Fibroblast of gingiva (primary cell): ENCODE data around the gene PRKN.

Experiments used
- DNase-seq: peaks from one replicate; pipeline ENCODE4 v3.0.0-alpha.2; 2011; ENCODE audit warnings: low read depth

PRKN gene

DNA sequence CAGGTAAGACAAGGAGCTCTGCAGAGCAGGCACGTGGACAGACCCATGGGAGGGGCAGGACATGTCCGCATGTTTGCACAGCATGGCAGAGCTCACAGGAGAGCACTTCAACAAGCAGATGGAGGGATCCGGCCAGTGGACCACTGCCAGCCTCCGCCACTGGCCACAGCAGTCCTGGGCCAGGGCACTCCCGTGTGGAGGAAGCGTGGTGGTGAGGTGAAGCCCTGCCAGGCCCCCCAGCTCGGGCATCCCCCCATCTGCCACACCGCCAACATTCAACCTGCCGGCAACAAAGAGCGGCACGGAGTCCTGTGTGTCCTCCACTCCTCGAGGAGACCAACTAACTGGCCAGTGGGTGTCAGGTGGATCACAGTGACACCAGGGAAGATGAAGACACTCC, 1349.5 kb downstream of the PRKN start:
- DNase-seq = no peak

DNA sequence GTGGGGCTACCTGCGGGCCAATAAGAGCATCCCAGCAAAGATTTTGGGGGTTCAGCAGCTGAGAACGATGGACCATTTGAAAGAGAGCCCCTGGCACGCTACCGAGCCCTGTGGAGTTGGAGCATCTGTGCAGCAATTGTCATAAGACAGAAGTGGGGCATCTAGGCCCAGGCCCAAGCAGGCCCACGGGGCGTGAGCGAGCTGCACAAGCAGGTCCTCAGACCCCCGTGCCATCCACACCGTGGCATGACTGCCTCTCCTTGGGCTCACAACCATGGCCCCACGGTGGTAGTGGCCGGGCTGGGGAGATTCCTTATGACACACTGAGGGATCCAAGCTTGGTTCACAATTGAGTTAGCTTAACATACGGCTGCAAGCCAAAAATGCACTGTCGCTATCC, 1350.5 kb downstream of the PRKN start:
- no peak for DNase-seq

DNA sequence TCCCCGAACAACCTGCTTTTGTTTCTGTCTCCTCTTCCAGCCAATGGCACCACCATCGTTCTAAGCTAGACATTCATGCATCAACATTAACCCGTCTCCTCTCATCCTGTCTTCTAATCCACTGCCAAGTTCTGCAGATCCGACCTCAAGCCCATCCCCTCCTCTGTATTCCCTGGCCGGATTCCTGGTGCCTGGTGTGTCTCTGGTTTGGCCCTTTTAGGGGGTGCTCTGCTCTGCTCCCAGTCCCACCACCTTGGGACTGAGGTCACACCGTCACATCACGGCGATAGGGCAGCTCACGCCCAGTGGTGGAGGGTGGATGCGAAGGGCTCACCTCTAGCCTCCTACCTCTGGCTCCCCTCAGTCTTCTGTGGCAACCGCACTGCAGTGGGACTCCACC, 1351.2 kb downstream of the PRKN start:
- no peak for DNase-seq

DNA sequence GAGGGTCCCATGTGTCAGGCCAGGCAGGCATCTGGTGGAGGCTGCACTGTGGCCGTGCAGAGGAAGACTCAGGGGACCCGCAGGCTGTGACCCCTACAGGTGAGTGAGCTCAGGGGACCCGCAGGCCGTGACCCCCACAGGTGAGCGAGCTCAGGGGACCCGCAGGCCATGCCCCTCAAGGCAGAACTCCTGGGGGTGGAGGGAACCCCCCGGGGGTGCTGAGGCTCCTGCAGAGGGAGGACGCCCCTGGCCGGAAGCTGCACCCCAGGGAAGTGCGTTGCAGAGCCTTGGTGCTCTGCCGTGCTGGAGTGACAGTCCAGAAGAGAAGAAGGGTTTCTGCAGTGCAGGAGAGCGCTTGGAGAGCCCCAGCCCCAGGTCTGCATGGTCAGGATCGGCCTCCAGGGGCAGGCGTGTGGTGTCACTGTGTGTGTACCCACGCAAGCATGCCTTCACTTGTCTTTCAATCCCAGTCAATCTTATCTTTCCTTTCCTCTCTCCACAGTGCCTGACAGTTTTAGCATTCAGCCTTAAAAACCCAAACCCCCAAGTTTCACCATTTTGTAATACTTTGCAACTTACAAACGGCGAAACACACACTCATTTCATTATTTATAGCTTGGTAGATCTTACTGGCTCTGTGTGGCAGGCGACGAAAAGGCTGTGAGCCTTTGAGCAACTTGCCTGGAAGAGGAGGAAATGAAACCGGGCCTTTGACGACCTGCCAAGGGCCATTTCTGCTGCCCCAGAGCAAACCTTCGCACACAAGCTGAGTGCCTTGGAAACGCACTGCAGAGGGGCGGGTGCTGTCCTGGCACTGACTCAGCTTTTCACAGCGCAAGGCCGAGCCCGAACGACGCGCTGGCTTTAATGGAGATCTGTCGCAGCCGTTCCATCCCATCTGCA, 1352.3 kb downstream of the PRKN start:
- no peak for DNase-seq

DNA sequence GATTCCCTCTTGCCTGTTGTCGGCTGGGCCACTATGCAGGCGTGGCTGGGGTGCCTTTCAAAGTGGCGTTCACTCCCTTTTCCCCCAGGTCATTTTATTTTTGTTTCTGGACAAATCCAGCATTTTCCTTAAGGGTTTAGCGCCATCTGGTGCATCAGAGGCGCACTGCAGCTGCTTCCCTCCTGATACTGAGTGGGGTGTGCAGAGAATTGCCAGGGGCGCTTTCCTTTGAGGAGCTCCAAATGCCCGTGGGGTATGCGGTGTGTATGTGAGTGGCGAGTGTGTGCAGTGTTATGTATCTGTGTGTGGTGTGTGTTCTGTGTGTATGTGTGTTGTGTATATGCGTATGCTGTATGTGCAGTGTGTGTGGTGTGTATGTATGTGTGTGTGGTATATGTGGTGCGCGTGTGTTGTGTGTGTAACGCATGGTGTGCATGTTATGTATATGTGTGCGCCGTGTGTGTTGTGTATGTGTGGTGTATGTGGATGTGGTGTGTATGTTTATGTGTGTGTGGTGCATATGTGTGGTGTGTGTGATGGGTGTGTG, 1353.6 kb downstream of the PRKN start:
- DNase-seq = peak; percentile 37

DNA sequence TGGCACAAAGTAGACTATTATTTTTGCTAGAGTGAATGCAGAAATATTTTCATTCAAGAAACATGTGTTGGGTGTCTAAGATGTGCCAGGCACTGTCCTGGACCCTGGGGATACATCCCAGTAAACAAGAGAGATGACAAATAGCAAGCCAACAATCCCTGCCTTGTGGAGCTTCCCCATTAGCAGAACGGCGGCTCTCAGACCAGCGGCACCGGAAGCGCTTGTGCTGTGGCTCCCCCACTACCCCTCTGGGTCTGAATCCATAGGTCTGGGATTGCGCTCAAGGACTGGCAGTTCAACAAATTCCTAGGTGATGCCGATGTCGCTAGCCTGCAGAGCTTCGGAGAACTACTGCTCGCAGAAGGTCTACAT, 1355.2 kb downstream of the PRKN start:
- no peak for DNase-seq

DNA sequence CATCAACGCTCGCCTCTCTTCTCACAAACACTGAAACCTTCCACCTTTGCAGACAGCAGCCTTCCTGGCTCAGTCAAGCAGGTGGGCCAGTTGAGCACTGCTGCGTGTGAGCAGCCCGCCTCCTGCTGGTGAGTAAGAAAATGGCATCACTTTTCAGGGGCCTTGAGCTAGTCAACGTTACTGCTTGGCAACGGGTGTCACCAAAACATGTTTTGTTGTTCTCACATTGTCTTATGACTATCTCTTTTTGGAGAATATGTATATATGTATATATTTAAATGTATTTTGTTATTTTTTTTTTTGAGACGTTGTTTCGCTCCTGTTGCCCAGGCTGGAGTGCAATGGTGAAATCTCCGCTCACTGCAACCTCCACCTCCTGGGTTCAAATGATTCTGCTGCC, 1356.7 kb downstream of the PRKN start:
- DNase-seq = peak; percentile 70

DNA sequence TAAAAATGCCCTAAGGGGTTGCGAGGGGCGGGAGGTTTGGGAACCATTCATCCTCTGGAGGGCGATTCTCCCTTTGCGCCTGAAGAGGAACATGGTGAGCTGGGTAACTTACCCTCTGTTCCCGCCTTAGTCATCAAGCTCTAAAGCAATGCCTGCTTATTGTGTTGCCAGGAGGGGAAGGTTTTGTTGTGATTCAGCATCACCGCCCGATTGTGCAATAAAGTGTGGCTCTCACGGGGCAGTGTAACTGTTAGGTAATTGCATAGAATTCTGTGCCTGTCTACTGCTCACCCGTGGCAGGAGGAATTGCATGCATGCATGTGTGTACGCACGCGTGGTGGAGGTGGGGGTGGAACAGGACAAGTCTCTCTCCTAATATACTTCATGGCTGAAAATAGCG, 1358.2 kb downstream of the PRKN start:
- peak; percentile 93 for DNase-seq

DNA sequence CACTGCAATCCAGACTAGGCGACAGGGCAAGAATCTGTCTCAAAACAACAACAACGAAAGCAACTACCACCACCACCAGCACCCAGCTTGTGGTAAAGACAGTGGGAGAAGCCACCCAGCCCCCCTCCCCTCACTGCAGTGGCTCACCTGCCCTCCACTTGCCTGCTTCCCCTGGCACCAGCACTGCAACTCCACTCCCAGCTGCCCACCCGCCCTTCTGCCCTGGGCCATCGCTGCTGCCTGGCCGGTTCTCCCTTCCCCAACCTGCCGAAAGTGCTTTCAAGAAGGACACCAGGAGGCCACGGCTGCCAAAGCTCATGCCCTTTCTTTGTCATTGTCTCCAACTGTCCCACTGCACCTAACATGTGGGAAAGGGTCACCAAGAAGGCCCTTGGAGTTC, 1359.1 kb downstream of the PRKN start:
- no peak for DNase-seq

DNA sequence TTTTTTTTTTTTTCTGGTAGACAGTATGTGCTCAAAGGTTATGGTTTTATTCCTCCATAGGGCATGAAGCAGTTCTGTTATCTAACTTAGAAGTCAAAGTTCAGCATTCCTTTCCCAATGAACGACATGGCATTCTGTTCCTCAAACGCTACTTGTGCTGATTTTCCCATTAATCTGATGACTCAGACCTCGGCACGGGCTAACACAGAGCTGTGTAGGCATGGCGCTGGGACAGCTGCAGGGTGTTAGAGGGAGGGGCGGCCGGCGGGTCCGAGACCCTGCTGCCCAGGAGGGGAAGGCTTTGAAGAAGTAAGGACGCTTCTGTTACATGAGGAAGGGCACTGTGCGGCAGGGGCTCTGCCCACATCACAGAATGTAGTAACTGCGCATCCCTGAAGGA, 1360.1 kb downstream of the PRKN start:
- no peak for DNase-seq

DNA sequence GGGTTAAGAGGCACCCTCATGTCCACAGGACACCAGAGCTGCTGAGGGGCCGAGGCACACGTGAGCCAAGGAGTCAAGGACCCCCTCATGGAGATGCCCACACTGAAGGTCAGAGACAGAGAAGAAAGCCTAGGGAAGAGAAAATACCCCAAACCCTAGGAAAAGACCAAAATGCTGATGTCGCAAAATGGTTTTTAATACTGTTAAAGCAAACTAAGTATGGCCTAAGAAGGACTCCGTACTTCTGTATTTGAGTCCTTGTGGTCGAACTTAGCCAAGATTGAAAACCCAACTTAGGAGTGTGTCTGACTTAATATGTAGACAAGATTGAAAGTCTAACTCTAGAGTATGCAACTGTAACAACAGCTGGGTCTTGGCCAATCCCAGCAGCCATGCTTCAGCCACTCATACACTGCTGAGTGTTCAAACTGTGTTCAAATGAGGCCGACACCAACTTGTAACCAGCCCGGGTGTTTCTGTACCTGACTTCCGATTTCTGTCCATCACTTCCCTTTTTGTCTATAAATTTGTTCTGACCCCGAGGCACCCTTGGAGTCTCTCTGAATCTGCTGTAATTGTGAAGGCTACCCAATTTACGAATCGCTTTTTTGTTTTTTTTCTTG, 1361.2 kb downstream of the PRKN start:
- DNase-seq = no peak

DNA sequence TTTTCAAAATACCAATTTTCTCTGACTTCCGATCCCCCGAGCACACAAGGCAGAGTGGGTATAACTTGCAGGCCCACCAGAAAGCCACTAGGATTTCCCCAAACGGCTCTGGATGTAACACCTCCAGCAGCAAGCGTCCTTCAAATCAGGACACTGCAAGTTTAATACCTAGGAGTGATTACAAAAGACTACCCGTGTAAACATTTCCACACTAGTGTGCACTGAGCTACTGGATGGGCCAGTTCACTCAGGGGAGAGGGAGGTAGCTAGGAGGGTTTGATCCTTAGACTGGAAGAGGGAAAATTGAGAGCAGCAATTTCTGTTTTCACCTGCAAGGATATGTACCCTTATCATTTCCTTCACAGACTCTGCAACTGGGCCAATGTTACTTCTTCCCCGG, 1361.9 kb downstream of the PRKN start:
- DNase-seq = no peak

DNA sequence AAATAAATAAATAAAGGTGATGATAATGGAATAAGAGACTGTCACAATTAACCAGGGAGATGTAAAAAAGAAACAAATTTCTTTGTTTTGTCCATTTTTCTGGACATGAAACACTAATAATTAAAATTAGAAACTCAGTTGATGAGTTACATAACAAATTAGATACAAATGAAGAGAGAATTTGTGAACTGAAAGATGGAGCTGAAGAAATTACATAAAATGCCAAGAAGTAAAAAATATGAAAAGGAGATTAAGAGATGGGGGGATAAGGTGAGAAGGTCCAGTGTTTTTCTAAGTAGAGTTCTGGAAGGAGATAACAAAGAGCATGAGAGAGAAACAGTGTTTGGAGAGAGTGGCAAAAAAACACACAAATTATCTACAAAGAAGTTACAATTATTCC, 1364.3 kb downstream of the PRKN start:
- DNase-seq = no peak

DNA sequence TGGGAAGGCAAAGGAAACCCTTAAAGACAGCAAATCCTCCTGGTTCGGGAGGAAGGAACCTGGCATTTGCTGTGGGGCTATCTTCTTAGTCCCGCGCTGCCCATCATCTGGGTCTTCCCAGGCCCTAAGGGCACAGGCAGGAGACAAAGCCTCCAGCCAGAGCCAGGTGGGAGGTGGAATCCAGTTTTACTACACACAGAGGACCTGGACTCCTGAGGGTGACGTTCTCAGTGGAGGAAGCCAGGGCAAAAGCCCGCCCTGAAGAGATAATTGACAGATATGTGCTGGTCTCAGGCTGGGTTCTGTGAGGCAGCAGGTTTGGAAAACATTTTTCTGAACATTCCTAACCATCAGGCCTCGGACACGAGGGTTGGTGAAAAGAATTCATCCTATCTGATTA, 1365.3 kb downstream of the PRKN start:
- no peak for DNase-seq

DNA sequence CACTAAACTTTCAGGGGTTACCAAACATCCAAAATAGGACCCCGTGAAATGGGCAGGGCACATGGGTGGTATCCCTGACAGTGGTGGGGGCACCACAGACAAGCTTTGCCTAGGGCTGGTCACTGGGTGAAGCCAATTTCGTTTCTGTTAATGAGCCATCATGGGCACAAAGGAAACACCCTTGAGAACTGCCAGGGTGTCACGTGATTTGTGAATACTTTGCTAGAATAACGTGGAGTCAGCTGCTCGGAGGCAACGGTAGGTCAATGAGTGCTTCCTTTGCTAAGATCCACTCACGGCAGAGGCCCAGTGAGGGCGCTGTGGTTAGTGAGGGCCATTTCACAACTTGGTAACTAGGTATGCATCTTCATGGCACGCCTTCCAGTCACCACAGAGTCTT, 1366.0 kb downstream of the PRKN start:
- no peak for DNase-seq

DNA sequence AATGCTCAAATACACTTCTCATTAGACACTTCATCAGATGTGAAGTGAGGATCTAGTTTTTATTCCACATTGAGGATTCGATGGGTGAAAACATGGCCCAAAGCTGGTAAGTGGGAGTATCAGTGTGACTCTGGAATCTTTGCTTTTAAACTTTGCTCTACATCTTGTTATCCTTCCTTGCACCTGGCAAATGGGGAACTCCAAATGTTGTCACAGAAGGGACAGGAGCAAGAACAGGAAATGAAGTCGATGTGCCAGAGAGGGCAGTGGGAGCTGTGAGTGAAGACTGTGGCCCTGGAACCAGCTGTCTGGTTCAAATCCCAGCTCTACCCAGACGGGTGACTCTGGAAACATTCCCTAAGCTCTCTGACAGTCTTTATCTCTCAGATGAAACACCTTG, 1367.0 kb downstream of the PRKN start:
- DNase-seq = no peak

DNA sequence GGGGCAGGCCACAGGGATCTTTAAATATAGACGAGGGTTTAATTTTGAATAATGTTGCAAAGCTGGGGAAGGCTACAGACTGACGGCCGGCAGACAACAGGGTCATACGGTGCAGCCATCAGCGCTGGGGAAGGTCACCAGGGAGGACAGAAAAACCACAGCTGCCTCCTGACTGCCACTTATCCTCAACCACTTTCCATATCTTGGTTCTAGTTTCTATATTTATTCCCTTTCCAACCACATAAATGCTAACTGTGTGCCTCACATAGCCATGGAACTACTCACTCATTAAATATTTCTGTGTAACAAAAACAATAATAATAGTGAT, 1368.0 kb downstream of the PRKN start:
- no peak for DNase-seq

DNA sequence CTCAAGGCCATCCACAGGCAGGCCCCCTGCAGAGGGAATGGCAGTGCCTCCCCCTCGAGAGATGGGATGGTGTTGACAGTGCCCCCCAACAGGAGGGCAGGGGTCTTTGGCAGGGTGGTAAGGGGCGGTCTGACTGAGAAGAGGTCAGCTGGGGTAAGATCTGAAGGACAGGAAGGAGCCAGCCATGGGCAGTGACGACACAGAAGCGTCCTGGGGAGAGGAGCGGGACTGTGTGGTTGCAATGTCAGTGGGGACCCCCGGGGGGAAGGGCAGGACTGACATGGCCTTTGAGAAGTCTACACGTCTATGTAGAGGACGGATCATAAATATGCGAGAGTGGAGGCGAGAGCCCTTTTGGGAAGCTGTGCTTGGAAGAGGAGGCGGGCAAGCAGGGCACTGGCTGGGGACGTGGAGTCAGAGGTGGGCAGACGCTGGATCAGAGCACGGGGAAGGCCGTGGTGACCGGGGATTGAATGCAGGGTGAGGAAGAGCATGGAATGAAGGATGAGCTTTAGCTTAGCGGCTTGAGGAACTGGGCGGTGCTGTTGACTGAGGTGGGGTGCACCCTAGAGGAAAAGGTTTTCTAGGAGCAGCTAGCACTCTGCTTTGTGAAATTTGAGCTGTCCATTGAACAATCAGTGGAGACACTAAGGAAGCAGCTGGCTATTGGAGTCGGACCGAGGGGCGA, 1371.3 kb downstream of the PRKN start:
- no peak for DNase-seq

DNA sequence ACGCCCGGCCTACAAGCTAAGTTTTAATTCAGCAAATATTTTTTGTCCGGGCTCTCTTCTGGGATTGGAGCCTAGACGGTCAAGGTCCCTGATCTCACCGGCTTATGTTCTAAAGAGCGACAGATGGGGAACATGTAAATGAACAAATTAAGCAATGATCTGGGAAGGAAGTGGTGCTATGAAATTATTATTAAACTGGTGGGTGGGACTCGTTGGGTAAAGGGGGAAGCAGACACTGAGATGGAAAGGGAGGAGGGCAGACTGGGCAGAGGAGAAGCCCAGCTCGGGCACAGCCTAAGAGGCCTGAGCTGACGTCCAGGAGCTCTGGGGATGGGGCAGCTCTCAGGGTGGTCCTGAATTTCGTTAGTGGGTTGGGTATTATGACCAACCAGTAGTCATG, 1371.9 kb downstream of the PRKN start:
- no peak for DNase-seq

DNA sequence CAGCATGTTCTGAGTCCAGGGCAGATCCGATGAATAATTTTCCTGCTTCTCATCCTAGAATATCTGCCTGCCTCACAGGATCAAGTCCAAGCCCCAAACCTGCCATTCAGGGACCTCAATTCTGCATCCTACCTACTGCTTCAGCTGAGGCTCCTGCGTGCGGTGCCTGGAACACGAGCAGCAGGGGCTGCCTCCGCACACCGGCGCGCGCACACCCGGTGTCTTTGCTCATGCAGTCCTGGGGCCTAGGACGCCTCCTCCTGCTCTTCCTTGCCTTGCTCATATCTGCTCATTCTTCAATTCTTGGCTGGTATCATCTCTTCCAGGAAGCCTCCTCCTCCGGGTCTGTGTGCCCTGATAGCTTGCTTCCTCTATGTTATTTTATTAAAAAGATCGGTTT, 1372.6 kb downstream of the PRKN start:
- DNase-seq = no peak

DNA sequence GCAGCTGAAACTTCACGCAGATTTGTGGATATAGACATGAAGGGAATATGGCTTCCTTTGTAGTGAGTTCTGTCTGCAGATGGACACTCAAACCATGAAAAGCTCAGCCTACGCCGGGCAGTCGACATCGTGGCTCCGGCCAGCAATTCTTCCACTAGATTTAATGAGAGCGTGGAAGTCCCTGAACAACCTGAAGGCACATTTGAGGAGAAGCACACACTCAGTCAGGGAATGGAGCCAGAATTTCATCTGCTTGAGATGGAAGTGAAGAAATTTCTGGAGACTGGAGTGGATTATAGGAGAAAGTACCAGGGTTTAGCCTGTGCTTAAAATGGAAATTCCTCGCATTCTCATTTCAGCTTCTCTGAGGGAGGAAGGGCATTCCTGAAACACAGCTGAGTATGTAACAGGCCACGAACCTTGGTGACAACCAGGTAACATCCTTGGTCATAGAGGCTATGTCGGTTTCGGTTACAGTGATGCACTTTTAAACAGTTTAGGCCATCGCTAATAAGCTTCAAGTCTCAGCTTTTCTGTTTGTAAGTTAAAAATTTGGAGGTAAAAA, 1373.2 kb downstream of the PRKN start:
- DNase-seq = no peak

DNA sequence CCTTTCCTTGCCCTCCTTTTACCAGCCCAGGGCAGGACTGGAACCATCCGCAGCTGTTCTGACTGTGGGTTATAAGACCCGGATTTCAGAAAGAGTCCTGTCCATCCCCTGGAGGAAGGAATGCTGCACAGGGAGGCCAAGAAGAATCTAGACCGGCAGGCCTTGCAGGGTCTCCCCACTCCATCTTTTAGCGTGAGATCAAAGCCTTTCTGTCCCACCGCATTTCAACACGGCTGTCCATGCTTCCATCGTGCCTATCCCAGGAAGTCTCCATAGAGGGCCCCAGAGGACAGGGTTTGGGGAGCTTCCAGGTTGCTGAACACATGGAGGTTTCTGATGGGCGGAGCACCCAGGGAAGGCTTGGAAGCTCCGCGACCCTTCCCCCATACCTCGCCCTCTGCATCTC, 1374.4 kb downstream of the PRKN start:
- no peak for DNase-seq

DNA sequence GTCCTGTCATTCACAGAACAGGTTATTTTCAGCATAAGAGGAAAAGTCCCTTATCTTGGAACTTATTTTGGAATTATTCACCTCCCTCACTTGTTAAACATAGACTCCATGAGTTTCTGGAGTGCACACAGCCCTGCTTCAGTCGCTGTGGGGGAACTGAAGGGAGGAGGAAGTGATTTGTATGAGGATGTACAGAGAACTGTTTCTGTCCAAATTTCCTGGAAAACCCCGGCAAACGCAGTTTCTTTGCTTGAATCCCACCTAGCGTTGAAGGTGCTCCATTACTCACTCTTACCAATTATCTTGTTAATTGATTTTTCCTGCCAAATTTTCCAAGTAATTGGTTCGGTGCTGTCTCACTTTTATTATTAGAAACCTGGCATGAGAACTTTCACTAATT, 1375.7 kb downstream of the PRKN start:
- DNase-seq = no peak
